ENCODE results near the gene R3HCC1L.

Gene R3HCC1L

DNA sequence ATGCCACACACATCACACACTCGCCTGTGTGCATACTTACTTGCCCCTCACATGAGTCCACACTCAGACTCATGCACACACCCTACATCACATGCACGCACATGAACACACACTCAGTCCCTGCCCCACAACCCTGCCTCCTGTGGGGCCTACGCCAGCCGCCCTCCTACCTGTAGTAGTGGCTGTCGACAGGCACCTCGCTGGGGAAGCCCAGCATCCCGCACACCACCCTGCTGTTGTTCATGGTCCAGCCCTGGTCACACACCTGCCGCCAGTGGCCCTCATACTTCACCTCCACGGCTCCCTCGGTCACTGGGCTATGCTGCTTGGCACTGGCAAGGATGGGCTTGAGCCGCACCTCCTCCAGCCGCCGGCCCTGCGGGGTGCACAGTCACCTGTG lies 126.3 kb downstream of the R3HCC1L start:
- Histone ChIP-seq H3K27ac (ENCODE audit: low read depth, low read length) (no peak overlapping the region), H3K27me3 (ENCODE audit: control insufficient read depth, low read length) (no peaks in the 10 kb centered on the region), H3F3A (ENCODE audit: control insufficient read depth, insufficient read depth) (no peaks in the 10 kb centered on the region), H3K4me3 (ENCODE audit: low read length) (no peak overlapping the region), H3K79me2 (ENCODE audit: control insufficient read depth, low read length) (no peaks in the 10 kb centered on the region), H4K20me1 (ENCODE audit: control insufficient read depth, insufficient read depth, low read depth, low read length) (no peaks in the 10 kb centered on the region; the same call in 1 of the 2 replicates), H3K4me2 (ENCODE audit: low read length) (no peak overlapping the region), H3K9me3 (ENCODE audit: control insufficient read depth, insufficient read depth, low read length) (no peaks in the 10 kb centered on the region), H3K4me1 (ENCODE audit: control insufficient read depth, low read length) (no peaks in the 10 kb centered on the region), H3K36me3 (ENCODE audit: control insufficient read depth, low read length) (no peaks in the 10 kb centered on the region), H3K9me2 (replicated peaks; ENCODE audit: control insufficient read depth, low read length) (no peaks in the 10 kb centered on the region)
- TF ChIP-seq EZH2phosphoT487 (IDR thresholded peaks at IDR 0.05; ENCODE audit: borderline replicate concordance, low read length): no peak
- TF ChIP-seq, protein P1, sequence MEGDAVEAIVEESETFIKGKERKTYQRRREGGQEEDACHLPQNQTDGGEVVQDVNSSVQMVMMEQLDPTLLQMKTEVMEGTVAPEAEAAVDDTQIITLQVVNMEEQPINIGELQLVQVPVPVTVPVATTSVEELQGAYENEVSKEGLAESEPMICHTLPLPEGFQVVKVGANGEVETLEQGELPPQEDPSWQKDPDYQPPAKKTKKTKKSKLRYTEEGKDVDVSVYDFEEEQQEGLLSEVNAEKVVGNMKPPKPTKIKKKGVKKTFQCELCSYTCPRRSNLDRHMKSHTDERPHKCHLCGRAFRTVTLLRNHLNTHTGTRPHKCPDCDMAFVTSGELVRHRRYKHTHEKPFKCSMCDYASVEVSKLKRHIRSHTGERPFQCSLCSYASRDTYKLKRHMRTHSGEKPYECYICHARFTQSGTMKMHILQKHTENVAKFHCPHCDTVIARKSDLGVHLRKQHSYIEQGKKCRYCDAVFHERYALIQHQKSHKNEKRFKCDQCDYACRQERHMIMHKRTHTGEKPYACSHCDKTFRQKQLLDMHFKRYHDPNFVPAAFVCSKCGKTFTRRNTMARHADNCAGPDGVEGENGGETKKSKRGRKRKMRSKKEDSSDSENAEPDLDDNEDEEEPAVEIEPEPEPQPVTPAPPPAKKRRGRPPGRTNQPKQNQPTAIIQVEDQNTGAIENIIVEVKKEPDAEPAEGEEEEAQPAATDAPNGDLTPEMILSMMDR (IDR thresholded peaks at IDR 0.05; ENCODE audit: low read depth, low read length, poor library complexity, severe bottlenecking): no peak

DNA sequence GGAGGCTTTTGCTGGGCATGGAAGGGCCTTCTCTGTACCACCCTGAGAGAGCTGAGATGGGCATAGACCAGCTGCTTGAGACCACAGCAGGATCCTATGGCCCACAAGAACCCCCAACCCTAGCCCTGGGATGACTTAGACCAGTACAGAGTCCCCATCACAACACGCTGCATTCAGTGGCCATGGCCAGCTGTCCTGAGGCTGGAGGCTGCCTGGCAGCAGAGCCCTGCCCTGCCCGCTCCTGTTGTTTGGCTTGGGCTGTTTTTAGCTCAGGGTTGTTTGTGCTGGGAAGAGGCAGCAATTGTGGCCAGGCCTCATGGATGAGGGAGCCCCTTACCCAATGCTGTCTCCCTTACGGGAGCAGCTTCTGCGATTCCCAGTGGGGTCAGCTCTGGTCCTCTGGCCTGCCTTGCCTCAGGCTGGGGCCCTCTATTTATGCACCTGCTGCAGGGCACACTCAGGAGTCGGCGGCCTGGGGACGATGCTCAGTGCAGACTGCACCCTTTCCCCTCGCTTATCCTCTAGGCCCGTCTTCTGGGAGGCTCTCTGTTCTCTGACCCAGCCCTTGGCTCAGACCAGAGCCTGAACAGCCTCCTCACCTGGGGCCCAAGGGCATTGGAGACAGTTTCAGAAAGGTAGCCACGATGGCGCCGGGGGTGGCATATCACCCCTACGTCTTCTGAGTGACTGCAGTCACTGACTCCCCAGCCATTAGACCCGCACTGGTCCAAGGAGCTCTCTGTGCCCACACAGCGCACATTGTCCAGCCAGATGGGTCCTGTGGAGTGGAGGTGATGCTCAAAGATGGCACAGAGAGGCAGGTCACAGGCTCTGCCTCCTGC lies 127.2 kb downstream of the R3HCC1L start:
- no peaks in the 10 kb centered on the region for H3K79me2 ChIP-seq (ENCODE audit: control insufficient read depth, low read length)
- H3K9me3 ChIP-seq (ENCODE audit: control insufficient read depth, insufficient read depth, low read length): no peaks in the 10 kb centered on the region
- H3F3A ChIP-seq (ENCODE audit: control insufficient read depth, insufficient read depth): no peaks in the 10 kb centered on the region
- H3K9me2 ChIP-seq (replicated peaks; ENCODE audit: control insufficient read depth, low read length): no peaks in the 10 kb centered on the region
- no peak overlapping the region for H3K27ac ChIP-seq (ENCODE audit: low read depth, low read length)
- no peak overlapping the region for H3K4me2 ChIP-seq (ENCODE audit: low read length)
- no peaks in the 10 kb centered on the region for H3K4me1 ChIP-seq (ENCODE audit: control insufficient read depth, low read length)
- TF ChIP-seq EZH2phosphoT487 (IDR thresholded peaks at IDR 0.05; ENCODE audit: borderline replicate concordance, low read length): no peak
- TF ChIP-seq, protein P1 (IDR thresholded peaks at IDR 0.05; ENCODE audit: low read depth, low read length, poor library complexity, severe bottlenecking): no peak
- H3K36me3 ChIP-seq (ENCODE audit: control insufficient read depth, low read length): no peaks in the 10 kb centered on the region
- H3K4me3 ChIP-seq (ENCODE audit: low read length): no peak overlapping the region
- peaks cover 6% of the 10 kb centered on the region for H3K27me3 ChIP-seq (ENCODE audit: control insufficient read depth, low read length)
- no peaks in the 10 kb centered on the region; the same call in 1 of the 2 replicates for H4K20me1 ChIP-seq (ENCODE audit: control insufficient read depth, insufficient read depth, low read depth, low read length)

DNA sequence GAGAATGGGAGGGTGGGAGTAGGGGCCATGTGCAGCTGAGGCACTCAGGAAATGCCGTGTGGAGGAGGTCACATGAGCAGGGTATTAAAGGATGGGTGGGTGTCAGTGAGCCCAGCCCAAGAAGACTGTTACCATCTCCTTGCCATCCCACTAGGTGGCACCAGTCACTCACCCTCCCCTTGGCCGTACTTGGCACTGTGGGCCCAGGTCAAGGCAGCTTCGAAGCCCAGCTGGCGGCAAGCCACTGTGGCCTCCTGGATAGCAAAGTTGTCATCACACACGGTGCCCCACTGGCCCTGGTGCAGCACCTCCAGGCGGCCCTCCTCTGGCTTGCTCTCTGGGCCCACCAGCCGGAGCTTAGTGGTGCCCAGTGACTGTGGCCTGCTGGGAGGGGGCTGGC lies 128.1 kb downstream of the R3HCC1L start:
- no peaks in the 10 kb centered on the region for H3K9me2 ChIP-seq (replicated peaks; ENCODE audit: control insufficient read depth, low read length)
- no peak for TF ChIP-seq EZH2phosphoT487 (IDR thresholded peaks at IDR 0.05; ENCODE audit: borderline replicate concordance, low read length)
- TF ChIP-seq, protein P1 (IDR thresholded peaks at IDR 0.05; ENCODE audit: low read depth, low read length, poor library complexity, severe bottlenecking): peak; percentile 65
- no peaks in the 10 kb centered on the region for H3K9me3 ChIP-seq (ENCODE audit: control insufficient read depth, insufficient read depth, low read length)
- no peak overlapping the region for H3K4me3 ChIP-seq (ENCODE audit: low read length)
- 0 out of 2 replicates have a peak, but pooled peaks cover 2% of the 10 kb centered on the region for H4K20me1 ChIP-seq (ENCODE audit: control insufficient read depth, insufficient read depth, low read depth, low read length)
- no peak overlapping the region for H3K27ac ChIP-seq (ENCODE audit: low read depth, low read length)
- H3K4me1 ChIP-seq (ENCODE audit: control insufficient read depth, low read length): peaks cover under 1% of the 10 kb centered on the region; the same call in 1 of the 2 replicates
- peaks cover 15% of the 10 kb centered on the region for H3K27me3 ChIP-seq (ENCODE audit: control insufficient read depth, low read length)
- H3F3A ChIP-seq (ENCODE audit: control insufficient read depth, insufficient read depth): no peaks in the 10 kb centered on the region
- H3K36me3 ChIP-seq (ENCODE audit: control insufficient read depth, low read length): no peaks in the 10 kb centered on the region
- H3K4me2 ChIP-seq (ENCODE audit: low read length): no peak overlapping the region
- no peaks in the 10 kb centered on the region for H3K79me2 ChIP-seq (ENCODE audit: control insufficient read depth, low read length)

Data from DOHH2 (cell line).